BLaER1 (cell line): ENCODE data around the gene CCM2L.
"Not testable (repeated sequence)": the region's sequence is repeated elsewhere in the genome, so short reads cannot be mapped to it uniquely, and the experiment has no call there.

Source experiments
- H3K27ac ChIP-seq: shearing (Covaris generic); formaldehyde crosslinking; 2 replicates; pipeline ENCODE4 v1.8.1; 2022
- H3K27me3 ChIP-seq: shearing (Covaris generic); formaldehyde crosslinking; 2 replicates; pipeline ENCODE4 v1.8.1; 2022
- H3K36me3 ChIP-seq: shearing (Covaris generic); formaldehyde crosslinking; 2 replicates; pipeline ENCODE4 v1.8.1; 2022
- H3K4me1 ChIP-seq: shearing (Covaris generic); formaldehyde crosslinking; 2 replicates; pipeline ENCODE4 v1.8.1; 2022
- H3K4me2 ChIP-seq: shearing (Covaris generic); formaldehyde crosslinking; 2 replicates; pipeline ENCODE4 v1.8.1; 2022
- H3K4me3 ChIP-seq: shearing (Covaris generic); formaldehyde crosslinking; 2 replicates; pipeline ENCODE4 v1.8.1; 2022
- H3K9ac ChIP-seq: shearing (Covaris generic); formaldehyde crosslinking; 2 replicates; pipeline ENCODE4 v1.8.1; 2022
- H3K9me3 ChIP-seq: shearing (Covaris generic); formaldehyde crosslinking; 2 replicates; pipeline ENCODE4 v1.8.1; 2022
- H4K20me1 ChIP-seq: shearing (Covaris generic); formaldehyde crosslinking; 2 replicates; pipeline ENCODE4 v1.8.1; 2022
- Cebpa-rat ChIP-seq: shearing (Covaris generic); IDR thresholded peaks from 2 replicates; pipeline ENCODE4 v1.8.1; 2022

The CCM2L gene

GRCh38 chr20:32021091-32021490, 10.9 kb downstream of the CCM2L start:
- Histone ChIP-seq H3K9me3 (no peaks in the 10 kb centered on the region), H3K27me3 (peaks cover 42% of the 10 kb centered on the region), H3K4me1 (peaks cover 18% of the 10 kb centered on the region)

GRCh38 chr20:32024683-32025295, 14.6 kb downstream of the CCM2L start:
- TF ChIP-seq Cebpa-rat = no peak
- H3K27me3 ChIP-seq = peaks cover 24% of the 10 kb centered on the region
- no peak overlapping the region for H3K9ac ChIP-seq
- no peak overlapping the region for H3K4me2 ChIP-seq
- no peaks in the 10 kb centered on the region for H3K9me3 ChIP-seq
- H3K4me1 ChIP-seq = peaks cover 13% of the 10 kb centered on the region
- H3K36me3 ChIP-seq = no peaks in the 10 kb centered on the region
- H3K27ac ChIP-seq = no peak overlapping the region
- H3K4me3 ChIP-seq = no peak overlapping the region
- no peaks in the 10 kb centered on the region for H4K20me1 ChIP-seq

More at GRCh38 chr20:32021091-32021490, 10.9 kb downstream of the CCM2L start:
- Histone ChIP-seq H3K4me2 (no peak overlapping the region), H3K9ac (no peak overlapping the region), H3K4me3 (no peak overlapping the region), H3K36me3 (no peaks in the 10 kb centered on the region), H3K27ac (no peak overlapping the region), H4K20me1 (no peaks in the 10 kb centered on the region)
- TF ChIP-seq Cebpa-rat = no peak

DNA sequence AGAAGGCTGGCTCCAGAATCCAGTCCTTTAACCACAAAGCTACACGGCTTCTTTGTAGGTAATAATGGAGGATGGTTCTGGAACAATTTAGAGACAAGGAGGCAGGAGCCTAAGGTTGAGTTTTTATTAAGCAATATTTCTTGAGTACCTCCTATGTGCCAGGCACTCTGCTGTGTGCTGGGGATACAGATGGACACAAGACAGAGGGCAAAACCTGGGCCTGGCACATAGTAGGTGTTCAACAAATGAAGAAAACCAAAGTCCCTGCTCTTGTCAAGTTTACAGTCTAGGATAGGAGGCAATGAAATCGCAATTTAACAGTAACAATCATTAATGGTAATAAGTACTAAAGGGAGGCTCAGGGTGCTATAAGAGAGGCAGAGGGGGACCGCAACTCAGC, 17.4 kb downstream of the CCM2L start:
- no peaks in the 10 kb centered on the region for H4K20me1 ChIP-seq
- no peak overlapping the region for H3K4me2 ChIP-seq
- no peaks in the 10 kb centered on the region for H3K36me3 ChIP-seq
- H3K4me3 ChIP-seq = no peak overlapping the region
- peaks cover 18% of the 10 kb centered on the region; the same call in 1 of the 2 replicates for H3K4me1 ChIP-seq
- H3K9me3 ChIP-seq = no peaks in the 10 kb centered on the region
- TF ChIP-seq Cebpa-rat = no peak
- H3K9ac ChIP-seq = no peak overlapping the region
- no peak overlapping the region for H3K27ac ChIP-seq
- peaks cover under 1% of the 10 kb centered on the region; the same call in 1 of the 2 replicates for H3K27me3 ChIP-seq

- no peaks in the 10 kb centered on the region for H3K36me3 ChIP-seq
- no peak overlapping the region for H3K4me2 ChIP-seq
- no peak overlapping the region for H3K27ac ChIP-seq
- no peaks in the 10 kb centered on the region for H4K20me1 ChIP-seq
- H3K9ac ChIP-seq = no peak overlapping the region
- peaks cover 26% of the 10 kb centered on the region for H3K4me1 ChIP-seq
- no peak overlapping the region for H3K4me3 ChIP-seq
- no peak for TF ChIP-seq Cebpa-rat
- H3K9me3 ChIP-seq = no peaks in the 10 kb centered on the region
- H3K27me3 ChIP-seq = no peaks in the 10 kb centered on the region
These were observed 18.6 kb downstream of the CCM2L start for GRCh38 chr20:32028647-32029372.

- Histone ChIP-seq H3K4me2 (no peak overlapping the region), H4K20me1 (no peaks in the 10 kb centered on the region), H3K4me3 (no peak overlapping the region), H3K9me3 (no peaks in the 10 kb centered on the region), H3K27me3 (no peaks in the 10 kb centered on the region), H3K9ac (no peak overlapping the region), H3K27ac (no peak overlapping the region), H3K36me3 (no peaks in the 10 kb centered on the region), H3K4me1 (peaks cover 30% of the 10 kb centered on the region)
- no peak for TF ChIP-seq Cebpa-rat
These were observed 19.3 kb downstream of the CCM2L start for GRCh38 chr20:32029561-32029960.

GRCh38 chr20:32031007-32031958, 21.0 kb downstream of the CCM2L start:
- Histone ChIP-seq H3K9ac (peak overlapping the region; percentile 57; the same call in 1 of the 2 replicates), H3K36me3 (no peaks in the 10 kb centered on the region), H3K4me3 (peak overlapping the region; percentile 54), H3K27ac (no peak overlapping the region), H3K4me2 (peak overlapping the region; percentile 73), H3K9me3 (no peaks in the 10 kb centered on the region), H4K20me1 (no peaks in the 10 kb centered on the region), H3K27me3 (no peaks in the 10 kb centered on the region), H3K4me1 (peaks cover 43% of the 10 kb centered on the region)
- TF ChIP-seq Cebpa-rat = no peak

- no peaks in the 10 kb centered on the region for H3K27me3 ChIP-seq
- H3K4me1 ChIP-seq = peaks cover 55% of the 10 kb centered on the region
- 0 out of 2 replicates have a peak overlapping the region, but pooled peaks have one; percentile 4 for H3K4me2 ChIP-seq
- no peaks in the 10 kb centered on the region for H3K9me3 ChIP-seq
- no peak overlapping the region for H3K9ac ChIP-seq
- TF ChIP-seq Cebpa-rat = no peak
- no peak overlapping the region for H3K4me3 ChIP-seq
- H3K27ac ChIP-seq = no peak overlapping the region
- H4K20me1 ChIP-seq = no peaks in the 10 kb centered on the region
- H3K36me3 ChIP-seq = no peaks in the 10 kb centered on the region
These were observed 23.1 kb downstream of the CCM2L start for GRCh38 chr20:32033316-32033715.

DNA sequence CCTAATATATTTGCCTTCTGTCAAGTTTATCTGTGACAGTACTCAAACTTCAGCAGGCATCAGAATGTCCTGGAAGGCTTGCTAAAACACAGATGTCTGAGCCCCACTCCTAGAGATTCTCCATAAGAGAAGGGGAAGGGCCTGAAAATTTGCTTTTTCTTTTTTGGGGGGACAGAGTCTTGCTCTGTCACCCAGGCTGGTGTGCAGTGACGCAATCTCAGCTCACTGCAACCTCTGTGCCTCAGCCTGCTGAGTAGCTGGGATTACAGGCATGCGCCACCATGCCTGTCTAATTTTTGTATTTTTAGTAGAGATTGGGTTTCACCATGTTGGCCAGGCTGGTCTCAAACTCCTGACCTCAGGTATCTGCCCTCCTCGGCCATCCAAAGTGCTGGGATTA, 23.5 kb downstream of the CCM2L start:
- H3K36me3 ChIP-seq, H3K9me3 ChIP-seq, H3K4me3 ChIP-seq, H3K27me3 ChIP-seq, H4K20me1 ChIP-seq, H3K27ac ChIP-seq, H3K9ac ChIP-seq: not testable (repeated sequence)
- peak; percentile 37; the same call in 1 of the 2 replicates for TF ChIP-seq Cebpa-rat
- peak overlapping the region; percentile 4; the same call in 1 of the 2 replicates for H3K4me2 ChIP-seq
- H3K4me1 ChIP-seq = peaks cover 56% of the 10 kb centered on the region

GRCh38 chr20:32034581-32035425, 24.6 kb downstream of the CCM2L start:
- Histone ChIP-seq H3K27me3 (no peaks in the 10 kb centered on the region), H3K4me3 (no peak overlapping the region), H3K4me1 (peaks cover 67% of the 10 kb centered on the region), H3K4me2 (peak overlapping the region; percentile 46), H3K36me3 (no peaks in the 10 kb centered on the region), H3K9me3 (no peaks in the 10 kb centered on the region), H4K20me1 (no peaks in the 10 kb centered on the region), H3K27ac (no peak overlapping the region), H3K9ac (no peak overlapping the region)
- 0 out of 2 replicates have a peak, but pooled peaks have one; percentile 18 for TF ChIP-seq Cebpa-rat
